Smooth muscle cell of the brain vasculature (primary cell): Measurements from ENCODE around the gene LMX1B.
"Not testable (repeated sequence)": the region's sequence is repeated elsewhere in the genome, so short reads cannot be mapped to it uniquely, and the experiment has no call there.

Experiments used
- DNase-seq: peaks from one replicate; pipeline ENCODE4 v3.0.0-alpha.2; 2012; ENCODE audit warnings: low read depth, low spot score

Gene LMX1B

GRCh38 chr9:126695701-126696400 lies 82.1 kb downstream of the LMX1B start:
- DNase-seq: no peak

- DNase-seq: no peak
Measured at GRCh38 chr9:126696401-126697145, 82.8 kb downstream of the LMX1B start.

DNA sequence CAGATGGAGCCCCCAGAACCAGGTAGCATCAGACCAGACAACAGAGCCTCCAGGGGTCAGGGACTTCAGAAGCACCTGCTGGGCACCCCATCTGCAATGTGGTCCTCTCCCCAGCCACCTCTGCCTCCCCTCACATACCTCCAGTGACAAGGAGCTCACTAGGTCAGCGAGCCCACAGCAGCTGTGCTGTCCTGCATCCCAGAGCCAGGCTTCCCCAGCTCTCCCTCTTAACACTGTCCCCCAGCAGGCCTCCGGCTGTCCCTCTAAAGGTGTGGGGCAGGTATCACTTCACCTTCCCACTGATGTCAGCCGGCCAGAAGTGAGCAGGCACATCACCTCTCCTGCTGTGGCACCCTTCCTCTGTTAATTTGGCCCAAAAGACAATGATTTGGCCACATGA lies 83.6 kb downstream of the LMX1B start:
- no peak for DNase-seq

DNA sequence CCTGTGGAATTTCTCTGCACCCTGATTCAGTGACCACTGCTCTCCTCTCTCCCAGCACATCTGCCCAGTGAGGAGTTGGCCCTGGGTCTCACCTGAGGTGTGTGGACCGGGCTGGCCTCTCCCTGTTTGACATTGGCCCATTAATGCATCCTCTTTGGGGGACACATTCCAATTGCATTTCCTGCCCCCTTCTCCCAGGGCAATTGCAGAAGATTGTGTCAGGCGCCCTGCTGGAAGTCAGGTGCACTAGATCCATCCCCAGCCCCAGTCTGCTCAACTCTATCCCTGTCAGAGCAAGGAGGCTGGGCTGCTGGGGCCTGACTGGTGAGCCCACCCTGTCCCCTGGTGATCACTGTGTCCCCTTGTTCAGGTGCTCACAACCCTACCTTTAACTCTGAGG lies 84.5 kb downstream of the LMX1B start:
- no peak for DNase-seq

GRCh38 chr9:126698756-126699155 lies 85.0 kb downstream of the LMX1B start:
- DNase-seq: no peak

DNA sequence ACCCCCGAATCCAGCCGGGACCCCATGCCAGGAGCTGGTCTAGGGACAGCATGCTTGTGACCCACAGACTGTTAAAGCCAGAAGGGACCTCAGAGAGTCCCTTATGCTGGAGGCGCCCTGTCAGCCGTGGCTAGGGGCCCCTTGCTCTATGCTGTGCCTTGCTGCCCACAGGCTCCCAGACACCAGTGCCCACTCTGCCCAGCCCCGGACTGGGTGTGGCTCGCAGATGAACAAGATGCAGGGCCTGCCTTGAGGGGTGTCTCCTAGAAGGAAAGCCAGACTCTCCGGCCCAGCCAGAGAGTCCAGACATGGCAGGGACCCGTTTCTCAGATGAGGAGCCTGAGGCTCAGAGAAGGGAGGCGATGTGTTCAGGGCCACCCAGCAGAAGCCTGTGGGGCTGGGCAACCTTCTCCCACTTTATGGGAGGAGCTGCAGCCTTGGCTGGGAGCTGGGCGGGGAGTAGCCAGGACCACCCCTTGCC lies 85.7 kb downstream of the LMX1B start:
- no peak for DNase-seq

DNA sequence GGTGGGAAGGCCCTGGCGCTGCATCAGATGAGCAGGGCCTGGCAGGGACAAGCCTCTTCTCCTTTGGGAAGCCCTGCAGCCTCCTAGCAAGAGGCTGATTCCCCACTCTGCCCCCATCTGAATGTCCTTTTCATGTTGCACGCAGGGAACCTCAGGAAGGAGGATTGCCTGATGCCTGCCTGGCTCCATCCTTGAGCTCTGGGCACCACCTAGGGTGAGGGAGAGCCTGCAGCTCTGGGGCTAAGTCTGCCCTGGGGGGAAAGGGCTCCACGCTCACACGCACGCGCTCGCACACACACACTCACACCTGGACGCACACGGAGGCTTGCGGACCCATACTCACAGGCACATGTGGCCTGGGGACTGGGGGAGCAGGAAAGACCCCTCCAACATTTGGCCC lies 86.6 kb downstream of the LMX1B start:
- DNase-seq: no peak

- no peak for DNase-seq
Measured at GRCh38 chr9:126700903-126701812, 87.4 kb downstream of the LMX1B start.

DNA sequence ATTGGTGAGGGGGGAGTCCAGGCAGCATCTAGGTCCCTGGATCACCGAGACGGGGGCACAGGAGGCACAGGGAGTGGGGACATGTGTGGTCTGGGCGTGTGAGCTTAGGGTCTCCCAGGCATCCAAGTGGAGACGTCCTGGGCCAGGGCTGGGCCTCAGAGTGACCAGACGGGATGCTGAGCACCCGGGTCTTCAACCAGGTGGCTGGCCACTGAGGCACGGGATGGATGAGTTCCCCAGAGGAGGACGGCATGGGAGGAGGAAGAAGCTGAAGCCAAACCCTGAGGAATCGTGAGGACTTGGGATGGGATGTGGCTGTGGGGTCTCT lies 88.0 kb downstream of the LMX1B start:
- DNase-seq: no peak

DNA sequence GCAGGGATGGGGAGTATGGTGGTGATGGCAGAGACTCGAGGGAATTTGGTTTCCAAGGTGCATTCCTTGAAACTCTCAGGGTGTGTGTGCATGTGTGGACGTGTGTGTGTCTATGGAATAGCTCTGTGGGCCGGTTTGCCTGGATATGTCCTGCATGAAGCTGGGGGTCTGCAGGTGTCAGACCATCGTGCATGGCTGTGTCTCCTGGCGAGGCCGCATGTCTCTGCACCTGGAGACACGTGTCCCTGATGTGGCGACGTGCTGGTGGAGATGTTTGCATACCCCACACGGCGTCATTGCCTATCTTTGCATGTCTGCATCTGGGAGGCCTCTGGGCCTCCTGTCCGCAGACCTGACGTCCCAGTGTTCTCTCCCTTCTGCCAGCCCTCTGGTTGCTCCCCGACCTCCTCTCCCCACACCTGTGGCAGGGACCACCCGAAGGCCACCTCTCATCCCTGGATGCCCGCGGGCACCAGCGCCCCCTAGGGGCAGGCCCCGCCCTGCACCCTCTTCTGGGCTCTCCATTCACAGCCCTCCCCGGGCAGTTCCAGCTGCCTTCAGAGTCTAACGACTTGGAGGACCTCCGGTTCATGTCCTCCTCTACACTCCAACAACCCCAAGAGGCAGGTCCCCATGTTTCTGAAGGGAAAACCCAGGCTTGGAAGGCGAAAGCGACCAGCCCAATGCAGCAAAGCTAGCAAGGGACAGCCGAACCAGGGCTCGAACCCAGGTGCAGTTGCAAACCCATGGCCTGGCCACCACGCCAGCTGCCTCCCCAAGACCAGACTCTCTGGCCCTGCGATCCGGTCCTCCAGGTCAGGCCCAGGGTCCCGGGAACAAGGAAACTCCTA lies 88.6 kb downstream of the LMX1B start:
- DNase-seq: no peak

DNA sequence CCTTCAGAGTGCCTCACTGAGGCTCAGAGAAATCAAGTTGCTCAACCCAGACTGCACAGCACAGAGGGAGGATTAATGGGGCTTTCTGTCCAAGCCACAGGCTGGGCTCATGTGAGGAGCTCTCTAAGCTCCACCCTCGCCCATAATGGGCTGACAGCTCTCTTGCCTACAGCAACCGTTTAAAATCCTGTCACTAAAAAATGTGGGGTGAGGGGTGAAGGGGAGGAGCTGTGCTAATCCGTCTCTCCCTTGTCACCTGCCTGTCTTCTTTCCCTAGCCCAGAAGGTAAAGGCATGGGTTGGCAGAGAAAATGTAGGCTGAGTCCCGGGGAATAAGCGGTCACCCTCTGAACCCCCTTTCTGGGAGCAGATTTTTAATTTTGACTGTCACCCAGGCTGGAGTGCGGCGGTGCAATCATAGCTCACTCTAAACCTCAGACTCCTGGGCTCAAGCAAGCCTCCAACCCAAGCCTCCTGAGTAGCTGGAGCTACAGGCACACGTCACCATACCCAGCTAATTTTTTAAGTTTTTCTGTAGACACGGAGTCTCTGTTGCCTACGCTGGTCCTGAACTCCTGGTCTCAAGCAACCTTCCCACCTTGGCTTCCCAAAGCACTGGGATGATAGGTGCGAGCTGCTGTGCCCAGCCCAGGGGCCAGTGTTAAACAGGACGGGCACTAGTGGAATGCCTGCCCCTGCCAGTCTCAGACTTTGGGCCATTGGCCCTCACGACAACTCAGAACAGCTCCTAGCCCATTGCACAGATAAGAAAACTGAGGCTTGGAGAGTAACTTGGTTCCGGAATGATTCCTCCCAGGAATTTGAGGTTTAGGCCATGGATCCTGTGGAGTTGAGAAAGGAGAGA lies 89.5 kb downstream of the LMX1B start:
- DNase-seq: no peak

GRCh38 chr9:126703866-126704156 lies 90.1 kb downstream of the LMX1B start:
- no peak for DNase-seq

GRCh38 chr9:126704157-126704891 lies 90.6 kb downstream of the LMX1B start:
- DNase-seq: no peak

GRCh38 chr9:126704892-126705766 lies 91.4 kb downstream of the LMX1B start:
- peak; percentile 24 for DNase-seq

DNA sequence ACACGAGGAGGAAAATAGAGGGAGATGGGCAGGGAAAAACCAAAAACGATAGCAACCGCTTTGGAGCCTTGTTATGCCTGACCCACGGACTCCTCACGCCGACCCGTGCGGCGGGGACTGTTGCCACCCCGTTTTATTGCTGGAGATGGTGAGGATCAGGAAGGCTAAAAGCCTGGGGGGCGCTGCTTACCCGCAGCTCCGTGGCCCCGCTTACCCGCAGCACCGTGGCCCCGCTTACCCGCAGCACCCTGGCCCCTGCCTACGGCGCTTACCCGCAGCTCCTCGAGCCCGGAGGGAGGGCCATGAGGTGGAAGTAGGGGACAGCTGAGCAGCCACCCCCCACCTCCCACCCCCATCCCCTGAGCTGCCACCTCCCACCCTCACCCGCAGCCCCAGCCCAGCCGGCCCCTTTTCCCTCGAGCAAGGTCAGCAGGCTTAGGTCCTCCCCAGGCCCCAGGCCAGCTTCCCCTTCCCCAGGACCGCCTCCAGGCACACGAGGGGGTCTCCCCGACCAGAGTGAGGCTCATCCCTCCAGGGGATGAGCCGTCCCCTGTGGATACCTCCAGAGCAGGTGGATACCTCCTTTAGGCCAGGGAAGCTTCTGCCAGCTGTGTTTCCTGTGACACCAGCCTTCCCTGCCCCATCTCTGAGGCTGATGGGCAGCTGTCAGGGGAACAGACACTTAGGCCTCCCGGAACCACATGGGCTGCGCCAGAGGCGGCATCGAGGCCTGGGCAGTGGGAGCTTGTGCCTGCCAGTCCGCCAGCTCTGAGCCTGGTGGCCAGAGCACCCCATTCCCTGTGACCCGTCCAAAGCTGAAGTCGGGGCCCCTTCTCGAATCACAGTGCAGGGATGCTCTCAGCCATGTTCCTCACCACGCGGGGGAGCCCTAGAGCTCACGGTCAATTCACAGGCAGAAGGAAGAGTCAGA lies 92.3 kb downstream of the LMX1B start:
- DNase-seq: no peak

GRCh38 chr9:126706698-126707053 lies 92.9 kb downstream of the LMX1B start:
- no peak for DNase-seq

GRCh38 chr9:126707083-126707482 lies 93.4 kb downstream of the LMX1B start:
- no peak for DNase-seq

GRCh38 chr9:126707712-126708111 lies 94.0 kb downstream of the LMX1B start:
- DNase-seq: not testable (repeated sequence)
